GM12874 (cell line): ENCODE data around the gene PIGA.

Source experiments
- CTCF ChIP-seq: IDR thresholded peaks from 2 replicates; pipeline ENCODE4 v1.5.1; 2011; ENCODE audit warnings: low read depth, mild to moderate bottlenecking, control low read depth, low read length, moderate library complexity; ENCODE audit not compliant: insufficient read depth

PIGA gene

GRCh38 chrX:15299941-15300851 lies 35.1 kb downstream of the PIGA start:
- peak; percentile 10; the same call in 1 of the 2 replicates for TF ChIP-seq CTCF

GRCh38 chrX:15298780-15299179 lies 36.5 kb downstream of the PIGA start:
- TF ChIP-seq CTCF = no peak

- TF ChIP-seq CTCF = no peak
Measured at GRCh38 chrX:15298201-15298600, 37.1 kb downstream of the PIGA start.

- no peak for TF ChIP-seq CTCF
Measured at GRCh38 chrX:15293451-15293850, 41.9 kb downstream of the PIGA start.

GRCh38 chrX:15292861-15293260 lies 42.5 kb downstream of the PIGA start:
- no peak for TF ChIP-seq CTCF

- no peak for TF ChIP-seq CTCF
Measured at GRCh38 chrX:15277604-15278003, 57.7 kb downstream of the PIGA start.

GRCh38 chrX:15274946-15275345 lies 60.4 kb downstream of the PIGA start:
- TF ChIP-seq CTCF = no peak
